Measurements from ENCODE around the gene CHMP2A.

Gene CHMP2A

GRCh38 chr19:58536852-58537798, 17.8 kb downstream of the CHMP2A start:
- H2AK5ac ChIP-seq (ENCODE audit: low read depth, low read length): peak overlapping the region; percentile 23
- H2BK12ac ChIP-seq (ENCODE audit: low read length): no peak overlapping the region
- no peaks in the 10 kb centered on the region for H3K79me1 ChIP-seq (ENCODE audit: low read depth, low read length)
- no peak for DNase-seq (ENCODE audit: low spot score)
- peaks cover 0 to 21% (median 16%) of the 10 kb centered on the region in 3 experiments for H3K27me3 ChIP-seq (ENCODE audit: control insufficient read depth in 3 of 3, insufficient read depth in 3 of 3, low read depth in 1 of 3, low read length in 3 of 3)
- no peaks in the 10 kb centered on the region for H3K36me3 ChIP-seq (replicated peaks in 1 of 2; ENCODE audit: control insufficient read depth in 2 of 2, insufficient read depth in 2 of 2, low read length in 2 of 2)
- H4K8ac ChIP-seq (ENCODE audit: low read depth, low read length): peak overlapping the region; percentile 43
- H2BK5ac ChIP-seq (ENCODE audit: low read length): no peak overlapping the region
- peak overlapping the region; percentile 41 for H2BK15ac ChIP-seq (ENCODE audit: low read length)
- no peak overlapping the region for H3K4ac ChIP-seq (ENCODE audit: low read length)
- H2BK120ac ChIP-seq (ENCODE audit: low read depth, low read length): no peak overlapping the region
- no peak overlapping the region for H3K18ac ChIP-seq (ENCODE audit: low read length)
- no peak overlapping the region for H2AFZ ChIP-seq (ENCODE audit: low read length)
- no peak overlapping the region for H3K4me2 ChIP-seq (ENCODE audit: insufficient read depth, low read length, poor library complexity, severe bottlenecking)
- H3K27ac ChIP-seq (replicated peaks; ENCODE audit: low read length): no peak overlapping the region
- H4K91ac ChIP-seq (ENCODE audit: low read depth, low read length, poor library complexity): no peak overlapping the region
- H3K9ac ChIP-seq (ENCODE audit: low read depth, low read length, poor library complexity): no peak overlapping the region
- H3K9me3 ChIP-seq (replicated peaks in 1 of 2; ENCODE audit: control insufficient read depth in 2 of 2, insufficient read depth in 1 of 2, low read depth in 1 of 2, low read length in 2 of 2): no peaks in the 10 kb centered on the region
- peak overlapping the region in 1 of 2 donors; percentile 63 for H3K4me3 ChIP-seq (ENCODE audit: low read length in 2 of 2)
- H3K14ac ChIP-seq (ENCODE audit: low read length): no peak overlapping the region
- H3K23ac ChIP-seq (ENCODE audit: low read depth, low read length, poor library complexity): peak overlapping the region; percentile 73
- WGBS, 2 donors (ENCODE audit: extremely low coverage in 2 of 2, insufficient read length in 2 of 2, insufficient replicate concordance in 1 of 2): no CpG with 5 or more reads among the region's 8 CpGs
- peaks cover 5 to 6% of the 10 kb centered on the region in 2 donors for H3K4me1 ChIP-seq (ENCODE audit: control insufficient read depth in 2 of 2, insufficient read depth in 1 of 2, low read depth in 1 of 2, low read length in 2 of 2)

GRCh38 chr19:58535857-58536256, 19.0 kb downstream of the CHMP2A start:
- no peak overlapping the region for H3K23ac ChIP-seq (ENCODE audit: low read depth, low read length, poor library complexity)
- H2BK5ac ChIP-seq (ENCODE audit: low read length): no peak overlapping the region
- no peak overlapping the region for H2AFZ ChIP-seq (ENCODE audit: low read length)
- H2BK120ac ChIP-seq (ENCODE audit: low read depth, low read length): no peak overlapping the region
- H3K27me3 ChIP-seq (ENCODE audit: control insufficient read depth in 3 of 3, insufficient read depth in 3 of 3, low read depth in 1 of 3, low read length in 3 of 3): peaks cover 0 to 26% (median 14%) of the 10 kb centered on the region in 3 experiments
- no peaks in the 10 kb centered on the region for H3K9me3 ChIP-seq (replicated peaks in 1 of 2; ENCODE audit: control insufficient read depth in 2 of 2, insufficient read depth in 1 of 2, low read depth in 1 of 2, low read length in 2 of 2)
- no peak overlapping the region for H2AK5ac ChIP-seq (ENCODE audit: low read depth, low read length)
- no peak overlapping the region for H3K4me2 ChIP-seq (ENCODE audit: insufficient read depth, low read length, poor library complexity, severe bottlenecking)
- no peak overlapping the region for H3K27ac ChIP-seq (replicated peaks; ENCODE audit: low read length)
- DNase-seq (ENCODE audit: low spot score): no peak
- no peak overlapping the region for H4K91ac ChIP-seq (ENCODE audit: low read depth, low read length, poor library complexity)
- H3K4me1 ChIP-seq (ENCODE audit: control insufficient read depth in 2 of 2, insufficient read depth in 1 of 2, low read depth in 1 of 2, low read length in 2 of 2): peaks cover 5 to 6% of the 10 kb centered on the region in 2 donors
- no peaks in the 10 kb centered on the region for H3K79me1 ChIP-seq (ENCODE audit: low read depth, low read length)
- no peaks in the 10 kb centered on the region for H3K36me3 ChIP-seq (replicated peaks in 1 of 2; ENCODE audit: control insufficient read depth in 2 of 2, insufficient read depth in 2 of 2, low read length in 2 of 2)
- H3K4me3 ChIP-seq (ENCODE audit: low read length in 2 of 2): no peak overlapping the region
- no peak overlapping the region for H3K18ac ChIP-seq (ENCODE audit: low read length)
- no peak overlapping the region for H3K9ac ChIP-seq (ENCODE audit: low read depth, low read length, poor library complexity)
- no peak overlapping the region for H3K14ac ChIP-seq (ENCODE audit: low read length)
- no peak overlapping the region for H2BK12ac ChIP-seq (ENCODE audit: low read length)
- H2BK15ac ChIP-seq (ENCODE audit: low read length): no peak overlapping the region
- no peak overlapping the region for H4K8ac ChIP-seq (ENCODE audit: low read depth, low read length)
- H3K4ac ChIP-seq (ENCODE audit: low read length): no peak overlapping the region
- no CpG with 5 or more reads among the region's 3 CpGs for WGBS, 2 donors (ENCODE audit: extremely low coverage in 2 of 2, insufficient read length in 2 of 2, insufficient replicate concordance in 1 of 2)

GRCh38 chr19:58531034-58531840, 23.7 kb downstream of the CHMP2A start:
- no CpG with 5 or more reads among the region's 10 CpGs for WGBS, 2 donors (ENCODE audit: extremely low coverage in 2 of 2, insufficient read length in 2 of 2, insufficient replicate concordance in 1 of 2)
- Histone ChIP-seq H3K9ac (ENCODE audit: low read depth, low read length, poor library complexity) (no peak overlapping the region), H2BK120ac (ENCODE audit: low read depth, low read length) (no peak overlapping the region), H3K23ac (ENCODE audit: low read depth, low read length, poor library complexity) (no peak overlapping the region), H3K36me3 (replicated peaks in 1 of 2; ENCODE audit: control insufficient read depth in 2 of 2, insufficient read depth in 2 of 2, low read length in 2 of 2) (no peaks in the 10 kb centered on the region), H2AK5ac (ENCODE audit: low read depth, low read length) (no peak overlapping the region), H3K4ac (ENCODE audit: low read length) (no peak overlapping the region), H4K91ac (ENCODE audit: low read depth, low read length, poor library complexity) (no peak overlapping the region), H2BK5ac (ENCODE audit: low read length) (no peak overlapping the region), H3K14ac (ENCODE audit: low read length) (no peak overlapping the region), H3K18ac (ENCODE audit: low read length) (no peak overlapping the region), H2AFZ (ENCODE audit: low read length) (no peak overlapping the region), H3K4me2 (ENCODE audit: insufficient read depth, low read length, poor library complexity, severe bottlenecking) (no peak overlapping the region), H2BK12ac (ENCODE audit: low read length) (no peak overlapping the region), H3K27ac (replicated peaks; ENCODE audit: low read length) (no peak overlapping the region), H3K4me3 (ENCODE audit: low read length in 2 of 2) (no peak overlapping the region), H3K27me3 (ENCODE audit: control insufficient read depth in 3 of 3, insufficient read depth in 3 of 3, low read depth in 1 of 3, low read length in 3 of 3) (peaks cover 0 to 10% (median 2%) of the 10 kb centered on the region in 3 experiments), H3K4me1 (ENCODE audit: control insufficient read depth in 2 of 2, insufficient read depth in 1 of 2, low read depth in 1 of 2, low read length in 2 of 2) (no peaks in the 10 kb centered on the region), H3K79me1 (ENCODE audit: low read depth, low read length) (no peaks in the 10 kb centered on the region), H4K8ac (ENCODE audit: low read depth, low read length) (no peak overlapping the region), H2BK15ac (ENCODE audit: low read length) (no peak overlapping the region), H3K9me3 (replicated peaks in 1 of 2; ENCODE audit: control insufficient read depth in 2 of 2, insufficient read depth in 1 of 2, low read depth in 1 of 2, low read length in 2 of 2) (no peaks in the 10 kb centered on the region)
- DNase-seq (ENCODE audit: low spot score): no peak

- Histone ChIP-seq H4K91ac (ENCODE audit: low read depth, low read length, poor library complexity) (no peak overlapping the region), H3K4me2 (ENCODE audit: insufficient read depth, low read length, poor library complexity, severe bottlenecking) (no peak overlapping the region), H3K27me3 (ENCODE audit: control insufficient read depth in 3 of 3, insufficient read depth in 3 of 3, low read depth in 1 of 3, low read length in 3 of 3) (peaks cover 0 to 16% (median 2%) of the 10 kb centered on the region in 3 experiments), H2AFZ (ENCODE audit: low read length) (no peak overlapping the region), H2BK12ac (ENCODE audit: low read length) (no peak overlapping the region), H2AK5ac (ENCODE audit: low read depth, low read length) (no peak overlapping the region), H3K4me1 (ENCODE audit: control insufficient read depth in 2 of 2, insufficient read depth in 1 of 2, low read depth in 1 of 2, low read length in 2 of 2) (no peaks in the 10 kb centered on the region), H3K23ac (ENCODE audit: low read depth, low read length, poor library complexity) (no peak overlapping the region), H4K8ac (ENCODE audit: low read depth, low read length) (no peak overlapping the region), H3K4me3 (ENCODE audit: low read length in 2 of 2) (no peak overlapping the region), H3K9ac (ENCODE audit: low read depth, low read length, poor library complexity) (no peak overlapping the region), H3K4ac (ENCODE audit: low read length) (no peak overlapping the region), H3K27ac (replicated peaks; ENCODE audit: low read length) (no peak overlapping the region), H3K79me1 (ENCODE audit: low read depth, low read length) (no peaks in the 10 kb centered on the region), H3K36me3 (replicated peaks in 1 of 2; ENCODE audit: control insufficient read depth in 2 of 2, insufficient read depth in 2 of 2, low read length in 2 of 2) (no peaks in the 10 kb centered on the region), H3K18ac (ENCODE audit: low read length) (no peak overlapping the region), H2BK15ac (ENCODE audit: low read length) (no peak overlapping the region), H3K14ac (ENCODE audit: low read length) (no peak overlapping the region), H2BK5ac (ENCODE audit: low read length) (no peak overlapping the region), H3K9me3 (replicated peaks in 1 of 2; ENCODE audit: control insufficient read depth in 2 of 2, insufficient read depth in 1 of 2, low read depth in 1 of 2, low read length in 2 of 2) (no peaks in the 10 kb centered on the region), H2BK120ac (ENCODE audit: low read depth, low read length) (no peak overlapping the region)
- no CpG with 5 or more reads among the region's 3 CpGs for WGBS, 2 donors (ENCODE audit: extremely low coverage in 2 of 2, insufficient read length in 2 of 2, insufficient replicate concordance in 1 of 2)
- DNase-seq (ENCODE audit: low spot score): no peak
Observed at GRCh38 chr19:58529405-58529804, 25.5 kb downstream of the CHMP2A start.
